CD4-positive, alpha-beta T cell treated with Interleukin-1 beta for 1 hour (primary cell): Measurements from ENCODE around the gene GJA8.
A peak's percentile ranks its signal among the peaks of the same experiment; 100 is the strongest.
"Not testable (repeated sequence)": the region's sequence is repeated elsewhere in the genome, so short reads cannot be mapped to it uniquely, and the experiment has no call there.

Source experiments
- DNase-seq, 2 donors: peaks; one replicate each; pipeline ENCODE4 v3.0.0-alpha.2; 2020 to 2022

The GJA8 gene

GRCh38 chr1:147902253-147902845 is at the start of gene GJA8:
Gene GJA8, plus strand, starts transcription at chr1:147902795. Its CDS starts 5,161 bp downstream, at chr1:147907956.
- DNase-seq, result no peak

- no peak for DNase-seq
Measured at GRCh38 chr1:147853391-147853790, 49.2 kb upstream of the GJA8 start.

- not testable (repeated sequence) for DNase-seq
Measured at GRCh38 chr1:147854989-147855388, 47.6 kb upstream of the GJA8 start.

GRCh38 chr1:147855996-147856395 is 46.6 kb upstream of the GJA8 start:
- not testable (repeated sequence) for DNase-seq

DNA sequence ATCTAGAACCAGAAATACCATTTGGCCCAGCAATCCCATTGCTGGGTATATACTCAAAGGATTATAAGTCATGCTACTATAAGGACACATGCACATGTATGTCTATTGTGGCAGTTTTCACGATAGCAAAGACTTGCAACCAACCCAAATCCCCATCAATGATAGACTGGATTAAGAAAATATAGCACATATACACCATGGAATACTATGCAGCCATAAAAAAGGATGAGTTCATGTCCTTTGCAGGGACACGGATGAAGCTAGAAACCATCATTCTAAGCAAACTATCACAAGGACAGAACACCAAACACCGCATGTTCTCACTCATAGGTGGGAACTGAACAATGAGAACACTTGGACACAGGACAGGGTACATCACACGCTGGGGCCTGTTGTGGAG is 35.4 kb upstream of the GJA8 start:
- not testable (repeated sequence) for DNase-seq

- no peak for DNase-seq
Measured at GRCh38 chr1:147878022-147878421, 24.6 kb upstream of the GJA8 start.

GRCh38 chr1:147879911-147880310 is 22.7 kb upstream of the GJA8 start:
- DNase-seq, result no peak

- DNase-seq, result no peak
Measured at GRCh38 chr1:147882535-147882934, 20.1 kb upstream of the GJA8 start.

GRCh38 chr1:147890177-147890790 is 12.3 kb upstream of the GJA8 start:
- peak; percentile 48 to 60 for DNase-seq

DNA sequence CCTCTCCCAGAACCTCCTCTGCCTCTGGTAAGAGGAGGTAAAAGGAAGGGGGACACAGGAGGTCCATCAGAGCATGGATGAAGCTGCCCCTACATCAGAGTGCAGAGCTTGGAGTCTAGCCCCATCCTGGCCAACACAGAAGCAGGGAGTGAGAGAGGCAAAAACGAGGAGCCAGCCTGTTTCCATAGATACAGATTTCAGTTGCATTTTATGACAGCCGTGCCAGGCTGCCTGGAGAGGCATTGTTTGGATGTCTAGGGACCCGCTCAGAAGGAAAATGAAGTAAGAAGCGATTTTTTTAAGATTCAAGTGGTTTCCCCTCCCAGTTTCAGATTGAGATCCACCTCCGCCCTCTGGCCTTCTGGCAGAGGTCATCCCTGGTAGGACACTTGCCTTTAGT is 11.5 kb upstream of the GJA8 start:
- no peak for DNase-seq

DNA sequence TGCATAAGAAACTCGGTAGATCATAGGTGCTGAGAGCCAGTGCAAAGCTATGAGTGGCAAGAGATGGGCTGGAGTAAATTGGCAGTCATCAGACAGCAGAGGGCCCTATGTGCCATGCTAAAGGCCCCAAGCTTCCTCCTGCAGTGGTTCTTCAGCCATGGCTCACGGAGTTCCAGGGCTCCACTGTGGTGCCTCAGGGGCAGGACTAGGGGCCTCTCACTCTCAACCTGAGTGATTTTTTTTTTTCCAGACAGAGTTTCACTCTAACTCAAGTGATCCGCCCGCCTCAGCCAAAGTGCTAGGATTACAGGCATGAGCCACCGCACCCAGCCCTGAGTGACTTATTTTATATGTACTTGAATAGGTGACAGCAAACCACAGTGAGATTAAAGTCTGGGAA is 10.4 kb upstream of the GJA8 start:
- no peak for DNase-seq

DNA sequence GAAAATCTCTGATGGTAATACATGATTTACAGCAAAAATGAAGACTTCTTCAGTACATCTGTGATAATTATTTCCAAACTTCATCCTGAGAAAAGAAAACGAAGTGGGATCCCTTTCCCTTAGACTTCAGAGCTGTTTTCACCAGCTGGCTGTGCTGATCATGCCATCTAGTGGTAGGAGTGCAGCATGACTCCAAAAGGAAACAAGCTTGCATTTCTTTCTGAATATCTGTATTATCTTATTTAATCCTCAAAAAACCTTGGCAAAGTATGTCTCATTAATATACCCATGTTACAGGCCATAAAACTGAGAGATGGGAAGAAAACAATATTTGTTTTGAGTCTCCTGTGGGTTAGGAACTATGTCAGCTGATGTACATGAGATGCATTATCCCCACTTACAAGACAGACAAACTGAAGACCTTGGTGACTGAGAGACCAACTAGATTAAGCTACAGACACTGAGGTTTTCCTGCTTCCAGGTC is 9.8 kb upstream of the GJA8 start:
- DNase-seq, result peak; percentile 18 to 51

GRCh38 chr1:147895123-147895522 is 7.5 kb upstream of the GJA8 start:
- no peak for DNase-seq

- no peak for DNase-seq
Measured at GRCh38 chr1:147897029-147897752, 5.4 kb upstream of the GJA8 start.

DNA sequence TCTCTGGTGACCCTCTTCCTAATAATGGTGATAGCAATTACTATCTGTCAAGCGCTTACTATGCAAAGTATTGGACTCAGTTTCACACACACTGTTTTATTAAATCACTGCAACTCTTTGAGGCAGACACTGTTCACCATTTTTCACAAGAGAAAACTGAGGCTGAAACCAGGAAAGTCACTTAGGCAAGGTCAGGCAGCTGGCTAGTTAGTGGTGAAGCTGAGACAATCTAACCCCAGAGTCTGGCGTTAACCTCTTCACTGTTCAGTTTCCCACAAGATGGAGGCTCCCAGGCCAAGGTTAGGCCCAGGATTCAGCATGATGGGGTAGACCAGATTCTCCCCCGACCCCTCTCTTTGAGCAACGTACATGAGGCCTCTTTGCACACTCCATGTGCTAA is 4.8 kb upstream of the GJA8 start:
- no peak for DNase-seq

DNA sequence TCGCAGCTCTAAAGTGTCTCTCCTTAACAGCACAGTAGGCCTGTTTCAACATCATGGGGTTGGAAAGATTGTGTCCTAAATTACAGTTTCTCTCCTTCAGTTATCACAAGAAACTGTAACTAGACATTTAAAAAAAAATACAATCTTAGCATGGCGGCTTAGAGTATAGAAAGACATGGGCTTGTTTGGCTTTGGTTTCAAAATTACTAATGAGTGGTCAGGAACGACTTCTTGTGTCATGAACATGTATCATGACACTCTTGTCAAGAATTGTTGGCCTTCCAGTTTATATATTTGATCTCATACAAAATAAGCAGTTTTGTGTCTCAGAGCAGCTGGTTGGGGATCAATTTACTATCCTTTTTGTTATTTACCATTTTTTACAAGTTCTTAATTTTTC is 2.1 kb downstream of the GJA8 start:
- DNase-seq, result no peak

GRCh38 chr1:147907786-147908509 is 5.4 kb downstream of the GJA8 start:
- DNase-seq, result no peak

GRCh38 chr1:147912553-147912952 is 10.0 kb downstream of the GJA8 start:
- no peak for DNase-seq

DNA sequence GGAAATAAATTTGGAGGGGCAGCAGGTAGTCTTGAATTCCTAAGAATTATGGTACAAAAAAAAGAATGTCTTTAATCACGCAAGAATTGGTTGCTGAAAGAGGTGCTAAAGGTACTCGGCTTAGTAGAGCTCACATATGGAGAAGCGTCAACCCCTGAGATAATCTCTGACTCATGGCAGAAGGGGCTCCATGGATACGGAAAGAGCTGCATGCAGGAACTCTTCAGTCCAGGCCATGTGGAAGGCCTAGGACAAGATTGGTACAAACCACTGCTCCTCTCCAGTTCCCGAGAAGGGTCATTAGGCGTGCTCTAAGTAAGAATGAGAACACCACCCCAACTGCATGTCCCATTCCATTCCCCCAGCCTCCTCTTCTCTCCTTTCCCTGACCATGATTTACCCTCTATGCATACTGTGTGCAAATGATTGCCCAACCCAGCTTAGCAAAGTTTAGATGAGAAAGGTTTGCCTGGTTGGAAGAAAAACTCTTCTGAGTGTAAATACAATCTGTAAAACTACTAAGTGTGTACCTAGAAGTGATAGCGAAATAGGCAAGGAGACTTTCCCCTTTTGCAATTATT is 10.9 kb downstream of the GJA8 start:
- DNase-seq, result no peak

GRCh38 chr1:147919896-147920295 is 17.3 kb downstream of the GJA8 start:
- no peak for DNase-seq

DNA sequence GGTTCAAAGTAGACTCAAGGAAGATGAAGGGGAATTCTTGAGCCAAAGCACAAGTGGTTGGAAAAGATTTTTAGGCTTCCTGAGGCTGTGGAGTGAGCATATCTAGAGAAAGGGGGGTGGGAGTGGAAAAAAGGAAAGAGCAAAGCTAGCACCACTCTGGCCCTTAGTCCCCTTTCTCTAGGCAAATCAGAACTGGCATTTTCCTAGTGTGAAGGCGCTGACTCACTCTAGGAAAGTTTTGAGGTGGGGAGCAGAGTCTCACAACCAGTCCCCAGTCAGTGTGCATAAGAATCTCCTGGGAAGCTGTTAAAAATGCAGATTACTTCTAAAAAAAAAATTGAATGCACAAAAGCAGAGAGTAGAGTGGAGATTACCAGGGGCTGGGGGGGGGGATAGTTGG is 22.2 kb downstream of the GJA8 start:
- no peak for DNase-seq

DNA sequence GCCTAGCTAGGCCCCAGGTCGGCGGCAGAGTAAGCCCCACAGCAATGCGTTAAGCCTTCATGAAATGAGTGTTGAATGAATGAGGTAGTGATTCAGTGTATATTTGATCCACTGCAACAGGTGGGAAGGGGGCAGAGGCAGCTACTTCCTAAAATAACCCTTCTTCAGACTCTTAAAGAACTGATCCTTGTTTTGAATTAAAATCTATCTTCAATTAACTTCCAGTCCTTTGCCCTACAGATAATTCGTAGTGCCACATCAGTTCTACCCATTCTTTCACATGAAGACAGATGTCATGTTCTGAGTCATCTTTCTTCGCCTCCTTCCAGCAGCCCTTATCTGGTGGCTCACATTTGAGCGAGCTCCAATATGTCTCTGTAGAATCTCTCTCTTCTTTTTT is 24.6 kb downstream of the GJA8 start:
- not testable (repeated sequence) for DNase-seq

DNA sequence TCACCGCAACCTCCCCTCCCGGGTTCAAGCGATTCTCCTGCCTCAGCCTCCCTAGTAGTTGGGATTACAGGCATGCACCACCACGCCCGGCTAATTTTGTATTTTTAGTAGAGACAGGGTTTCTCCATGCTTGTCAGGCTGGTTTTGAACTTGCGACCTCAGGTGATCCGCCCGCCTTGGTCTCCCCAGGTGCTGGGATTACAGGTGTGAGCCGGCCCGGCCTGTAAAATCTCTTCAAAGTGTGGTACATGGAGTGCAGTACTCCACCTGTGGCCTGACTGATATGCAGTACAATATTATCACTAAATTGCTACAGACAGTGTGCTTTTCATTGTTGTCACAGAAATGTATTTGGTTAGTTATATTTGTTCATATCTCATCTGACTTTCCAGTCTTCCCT is 25.1 kb downstream of the GJA8 start:
- not testable (repeated sequence) for DNase-seq
